Bone marrow (tissue), 2 donors: ENCODE results near the gene KCNAB2.

Source experiments
- DNase-seq, 2 donors: peaks; one replicate each; lab custom pipeline; 2025; lab: John Stamatoyannopoulos, UW

KCNAB2 gene

GRCh38 chr1:6097117-6097595, 51.5 kb downstream of the KCNAB2 start:
- DNase-seq: no peak

GRCh38 chr1:6097824-6098223, 52.1 kb downstream of the KCNAB2 start:
- no peak for DNase-seq

GRCh38 chr1:6098303-6099215, 52.9 kb downstream of the KCNAB2 start:
- DNase-seq: no peak

GRCh38 chr1:6099297-6099696, 53.6 kb downstream of the KCNAB2 start:
- DNase-seq: no peak

- no peak for DNase-seq
Observed at GRCh38 chr1:6099787-6100765, 54.4 kb downstream of the KCNAB2 start.

GRCh38 chr1:6100861-6101783, 55.4 kb downstream of the KCNAB2 start:
- no peak for DNase-seq

GRCh38 chr1:6101826-6102531, 56.3 kb downstream of the KCNAB2 start:
- DNase-seq: no peak

- DNase-seq: no peak
Observed at GRCh38 chr1:6102532-6102845, 56.8 kb downstream of the KCNAB2 start.

- no peak for DNase-seq
Observed at GRCh38 chr1:6103111-6103853, 57.6 kb downstream of the KCNAB2 start.

- DNase-seq: no peak
Observed at GRCh38 chr1:6103854-6104530, 58.3 kb downstream of the KCNAB2 start.

GRCh38 chr1:6104631-6105030, 58.9 kb downstream of the KCNAB2 start:
- DNase-seq: no peak

- no peak for DNase-seq
Observed at GRCh38 chr1:6105218-6105679, 59.6 kb downstream of the KCNAB2 start.

GRCh38 chr1:6105763-6106162, 60.1 kb downstream of the KCNAB2 start:
- no peak for DNase-seq

GRCh38 chr1:6106321-6106731, 60.6 kb downstream of the KCNAB2 start:
- no peak for DNase-seq

- DNase-seq: no peak
Observed at GRCh38 chr1:6106977-6107376, 61.3 kb downstream of the KCNAB2 start.

GRCh38 chr1:6107409-6108356, 62.0 kb downstream of the KCNAB2 start:
- DNase-seq: no peak

- DNase-seq: no peak
Observed at GRCh38 chr1:6108476-6108875, 62.8 kb downstream of the KCNAB2 start.

- DNase-seq: peak; percentile 3 to 21
Observed at GRCh38 chr1:6108937-6109614, 63.4 kb downstream of the KCNAB2 start.
